B cell (primary cell): Measurements from ENCODE around the gene GET4. TPM values are rescaled to one million over a fixed set of nuclear protein-coding genes. Genes with fewer than 3 reads are reported as not detected.
"Not testable (repeated sequence)": the region's sequence is repeated elsewhere in the genome, so short reads cannot be mapped to it uniquely, and the experiment has no call there.

ENCODE experiments used
- ATAC-seq: fragments of 200-7000 bp; cut with Tn5 transposase; one replicate; pipeline ENCODE4 v1.10.0; 2021; ENCODE audit warnings: low read depth, mild to moderate bottlenecking, moderate number of reproducible peaks, moderate library complexity
- CTCF ChIA-PET: fragments of 350-600 bp; sonication (Branson Sonifier 250); formaldehyde crosslinking; loops from one replicate; lab custom pipeline; 2021; ENCODE audit warnings: antibody characterized with exemption, inconsistent platforms; lab: Charles Lee
- POLR2A ChIA-PET: fragments of 350-600 bp; sonication (Branson Sonifier 250); formaldehyde crosslinking; loops from one replicate; lab custom pipeline; 2021; ENCODE audit warnings: antibody characterized with exemption; lab: Charles Lee
- DNase-seq: peaks from one replicate; pipeline ENCODE4 v3.0.0; 2013
- H2AFZ ChIP-seq: 2 replicates; pipeline ENCODE4 v1.6.1; 2012; ENCODE audit warnings: mild to moderate bottlenecking, low read depth, low read length; ENCODE audit not compliant: insufficient read depth, poor library complexity, severe bottlenecking
- H3K27ac ChIP-seq, 2 donors: 1 replicate in 1 of 2; 2 replicates in 1 of 2; pipeline ENCODE4 v1.5.1; 2012 to 2013; ENCODE audit warnings: low read length in 2 of 2, mild to moderate bottlenecking in 2 of 2, moderate library complexity in 1 of 2
- H3K27me3 ChIP-seq, 4 experiments: fragments of 200-600 bp in 1 of 4; sonication (generic) in 1 of 4; replicated peaks in 1 of 4; 1 replicate in 2 of 4; 2 replicates in 2 of 4; pipeline versions ENCODE4 v1.6.1 to v1.7.0; 2013 to 2016; ENCODE audit warnings: low read length in 3 of 4, mild to moderate bottlenecking in 2 of 4, mixed read lengths in 1 of 4, moderate library complexity in 1 of 4; ENCODE audit not compliant: insufficient read depth in 4 of 4, control insufficient read depth in 3 of 4; ENCODE audit errors: control extremely low read depth in 1 of 4
- H3K36me3 ChIP-seq, 2 experiments: replicated peaks in 1 of 2; 1 replicate in 1 of 2; 2 replicates in 1 of 2; pipeline versions ENCODE4 v1.6.1 to v1.7.1; 2013; ENCODE audit warnings: low read length in 1 of 2; ENCODE audit not compliant: insufficient read depth in 2 of 2, control insufficient read depth in 1 of 2; ENCODE audit errors: control extremely low read depth in 1 of 2, extremely low read depth in 1 of 2
- H3K4me1 ChIP-seq, 2 donors: fragments of 200-600 bp in 1 of 2; sonication (generic) in 1 of 2; 1 replicate in 1 of 2; 2 replicates in 1 of 2; pipeline versions ENCODE4 v1.5.1 to v1.6.1; 2013 to 2017; ENCODE audit warnings: low read length in 2 of 2; ENCODE audit not compliant: control insufficient read depth in 2 of 2, insufficient read depth in 2 of 2
- H3K4me2 ChIP-seq: replicated peaks from 2 replicates; pipeline ENCODE3; 2012; ENCODE audit warnings: mild to moderate bottlenecking, low read depth, low read length; ENCODE audit not compliant: poor library complexity, severe bottlenecking
- H3K4me3 ChIP-seq, 5 experiments: fragments of 200-600 bp in 1 of 5; sonication (generic) in 1 of 5; 1 replicate in 3 of 5; 2 replicates in 2 of 5; pipeline versions ENCODE4 v1.5.1 to v1.7.0; 2011 to 2016; ENCODE audit warnings: low read length in 4 of 5, mild to moderate bottlenecking in 4 of 5, low read depth in 2 of 5, control low read depth in 1 of 5, moderate library complexity in 1 of 5; ENCODE audit not compliant: insufficient read depth in 1 of 5; ENCODE audit errors: control extremely low read depth in 1 of 5, extremely low read depth in 1 of 5
- H3K79me2 ChIP-seq: fragments of 200-600 bp; sonication (generic); one replicate; pipeline ENCODE4 v1.6.0; 2016; ENCODE audit warnings: low read length; ENCODE audit not compliant: control insufficient read depth, insufficient read depth
- H3K9ac ChIP-seq: fragments of 200-600 bp; sonication (generic); 2 replicates; pipeline ENCODE4 v1.6.1; 2017; ENCODE audit warnings: mild to moderate bottlenecking, low read length, moderate library complexity
- H3K9me3 ChIP-seq, 3 donors: one replicate each; pipeline versions ENCODE4 v1.6.1 to v1.7.1; 2013; ENCODE audit warnings: low read length in 2 of 3; ENCODE audit not compliant: control insufficient read depth in 2 of 3, insufficient read depth in 1 of 3; ENCODE audit errors: control extremely low read depth in 1 of 3
- H4K20me1 ChIP-seq: 2 replicates; pipeline ENCODE4 v1.6.0; 2012; ENCODE audit warnings: mild to moderate bottlenecking, low read length; ENCODE audit not compliant: insufficient read depth, control insufficient read depth, poor library complexity, severe bottlenecking
- H3K27ac Mint-ChIP-seq: one replicate; pipeline ENCODE4 v1.8.0; 2021; ENCODE audit warnings: mixed read lengths
- H3K27me3 Mint-ChIP-seq: one replicate; pipeline ENCODE4 v1.8.0; 2021; ENCODE audit warnings: mixed read lengths
- H3K4me1 Mint-ChIP-seq: one replicate; pipeline ENCODE4 v1.8.0; 2021; ENCODE audit warnings: mixed read lengths
- H3K4me3 Mint-ChIP-seq: one replicate; pipeline ENCODE4 v1.8.0; 2021; ENCODE audit warnings: mixed read lengths
- H3K9me3 Mint-ChIP-seq: one replicate; pipeline ENCODE4 v1.8.0; 2022; ENCODE audit warnings: mixed read lengths; ENCODE audit not compliant: insufficient read depth
- EZH2 ChIP-seq: IDR thresholded peaks from 2 replicates; pipeline ENCODE4 v1.6.1; 2012; ENCODE audit warnings: borderline replicate concordance, low read depth, mild to moderate bottlenecking, moderate library complexity, low read length; ENCODE audit not compliant: insufficient read depth, poor library complexity, severe bottlenecking
- WGBS: methylation state at CpG from one replicate; pipeline ENCODE4 v1.1.5; 2013; ENCODE audit warnings: missing lambda C conversion rate; ENCODE audit not compliant: insufficient coverage; 5-methylcytosine and 5-hydroxymethylcytosine counted together
- intact Hi-C: fragments of 100-400 bp; cut with micrococcal nuclease; formaldehyde crosslinking; loops from one replicate; pipeline ENCODE4 v1.10.0; 2022
- polyA plus RNA-seq: library from polyadenylated mRNA; depleted of rRNA; stranded (reverse); fragments of >200 nt; gene quantifications from 2 replicates; pipeline ENCODE4 v1.2.3, GENCODE V29; 2012
- total RNA-seq, 2 donors: library from RNA; stranded (reverse); fragments of 120-200 nt in 1 of 2; gene quantifications; 1 replicate in 1 of 2; 2 replicates in 1 of 2; pipeline versions ENCODE4 v1.2.3 to v1.2.4, GENCODE V29; 2013 to 2022
- TF ChIP-seq, protein P1 (sequence below): fragments of 200-600 bp; IDR thresholded peaks from one replicate; pipeline ENCODE4 v1.8.0; 2022; ENCODE audit warnings: antibody characterized with exemption, mild to moderate bottlenecking

Gene GET4
- total and polyA plus RNA-seq, 2 donors (not counting 1 experiment from before 2014, with no cell fraction given): 53.5 to 65.5 TPM

DNA sequence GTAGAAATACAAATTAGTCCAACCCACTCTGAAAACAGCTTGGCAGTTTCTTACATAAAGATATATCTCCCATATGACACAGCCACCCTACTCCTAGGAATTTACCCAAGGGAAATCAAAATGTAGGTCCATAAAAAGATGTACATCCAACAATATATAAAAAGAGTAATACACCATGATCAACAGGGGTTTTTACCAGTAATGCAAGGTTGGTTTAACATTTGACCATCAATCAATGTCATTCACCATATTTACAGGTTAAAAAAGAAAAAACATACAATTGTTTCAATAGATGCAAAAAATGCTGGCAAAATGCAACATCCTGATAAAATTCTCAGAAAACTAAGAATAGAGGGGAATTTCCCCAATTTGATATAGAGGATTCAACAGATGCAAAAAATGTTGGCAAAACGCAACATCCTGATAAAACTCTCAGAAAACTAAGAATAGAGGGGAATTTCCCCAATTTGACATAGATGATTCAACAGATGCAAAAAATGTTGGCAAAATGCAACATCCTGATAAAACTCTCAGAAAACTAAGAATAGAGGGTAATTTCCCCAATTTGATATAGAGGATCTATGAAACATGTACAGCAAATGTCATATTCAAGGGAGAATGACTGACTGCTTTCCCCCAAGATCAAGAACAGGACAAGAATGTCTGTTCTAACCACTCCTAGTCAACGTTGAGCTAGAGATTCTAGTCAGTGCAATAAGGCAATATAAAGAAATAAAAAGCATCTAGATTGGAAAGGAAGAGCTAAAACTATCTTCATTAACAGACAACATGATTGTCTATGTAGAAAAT is 64.5 kb downstream of the GET4 start:
- Histone ChIP-seq H3K9me3 (peaks cover 0 to 4% (median 2%) of the 10 kb centered on the region in 3 donors), H3K4me2 (no peak overlapping the region), H3K36me3 (no peaks in the 10 kb centered on the region), H3K27me3 (no peaks in the 10 kb centered on the region), H3K9ac (no peak overlapping the region), H3K4me3 (no peak overlapping the region), H3K27ac (no peak overlapping the region), H3K79me2 (no peaks in the 10 kb centered on the region), H4K20me1 (no peaks in the 10 kb centered on the region), H3K4me1 (peaks cover 0 to 7% of the 10 kb centered on the region in 2 donors), H2AFZ (no peak overlapping the region)
- H3K4me1 Mint-ChIP-seq: peaks cover 11% of the 10 kb centered on the region
- intact Hi-C loops: no loop called here
- peaks cover 10% of the 10 kb centered on the region for H3K9me3 Mint-ChIP-seq
- ATAC-seq (no peak), DNase-seq (no peak)
- H3K4me3 Mint-ChIP-seq: no peak overlapping the region
- no CpG with 5 or more reads among the region's 2 CpGs for WGBS
- H3K27me3 Mint-ChIP-seq: peaks cover 13% of the 10 kb centered on the region
- CTCF ChIA-PET: no interaction called here
- TF ChIP-seq, protein P1, sequence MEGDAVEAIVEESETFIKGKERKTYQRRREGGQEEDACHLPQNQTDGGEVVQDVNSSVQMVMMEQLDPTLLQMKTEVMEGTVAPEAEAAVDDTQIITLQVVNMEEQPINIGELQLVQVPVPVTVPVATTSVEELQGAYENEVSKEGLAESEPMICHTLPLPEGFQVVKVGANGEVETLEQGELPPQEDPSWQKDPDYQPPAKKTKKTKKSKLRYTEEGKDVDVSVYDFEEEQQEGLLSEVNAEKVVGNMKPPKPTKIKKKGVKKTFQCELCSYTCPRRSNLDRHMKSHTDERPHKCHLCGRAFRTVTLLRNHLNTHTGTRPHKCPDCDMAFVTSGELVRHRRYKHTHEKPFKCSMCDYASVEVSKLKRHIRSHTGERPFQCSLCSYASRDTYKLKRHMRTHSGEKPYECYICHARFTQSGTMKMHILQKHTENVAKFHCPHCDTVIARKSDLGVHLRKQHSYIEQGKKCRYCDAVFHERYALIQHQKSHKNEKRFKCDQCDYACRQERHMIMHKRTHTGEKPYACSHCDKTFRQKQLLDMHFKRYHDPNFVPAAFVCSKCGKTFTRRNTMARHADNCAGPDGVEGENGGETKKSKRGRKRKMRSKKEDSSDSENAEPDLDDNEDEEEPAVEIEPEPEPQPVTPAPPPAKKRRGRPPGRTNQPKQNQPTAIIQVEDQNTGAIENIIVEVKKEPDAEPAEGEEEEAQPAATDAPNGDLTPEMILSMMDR: no peak
- TF ChIP-seq EZH2: no peak
- no peak overlapping the region for H3K27ac Mint-ChIP-seq
- POLR2A ChIA-PET: interaction anchor here (0.7 kb wide), 1 partner anchor 55 kb away, joined by 5 read pairs; no protein-coding TSS in a partner anchor

DNA sequence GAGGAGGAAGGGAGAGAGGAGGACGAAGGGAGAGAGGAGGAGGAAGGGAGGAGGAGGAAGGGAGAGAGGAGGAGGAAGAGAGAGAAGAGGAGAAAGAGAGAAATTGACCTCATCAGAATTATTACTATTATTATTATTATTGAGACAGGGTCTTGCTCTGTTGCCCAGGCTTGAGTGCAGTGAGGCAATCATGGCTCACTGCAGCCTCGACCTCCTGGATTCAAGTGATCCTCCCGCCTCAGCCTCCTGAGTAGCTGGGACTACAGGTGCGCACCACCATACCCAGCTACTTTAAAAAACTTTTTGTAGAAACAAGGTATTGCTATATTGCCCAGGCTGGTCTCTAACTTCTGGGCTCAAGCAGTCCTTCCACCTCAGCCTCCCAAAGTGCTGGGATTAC is 67.4 kb downstream of the GET4 start:
- intact Hi-C loops, H3K27me3 Mint-ChIP-seq, H3K4me1 Mint-ChIP-seq, H4K20me1 ChIP-seq, H3K27ac Mint-ChIP-seq, H3K9me3 Mint-ChIP-seq, H3K4me1 ChIP-seq, H3K4me3 ChIP-seq, H3K9ac ChIP-seq, H3K4me2 ChIP-seq, H3K79me2 ChIP-seq, H3K36me3 ChIP-seq, H3K4me3 Mint-ChIP-seq, H3K27me3 ChIP-seq, H2AFZ ChIP-seq, H3K27ac ChIP-seq, H3K9me3 ChIP-seq, DNase-seq, ATAC-seq: not testable (repeated sequence)
- 93% methylated on average over 3 of the region's 4 CpGs for WGBS
- ChIA-PET CTCF (interaction anchor here (0.8 kb wide), 1 partner anchor 159 kb away, joined by 6 read pairs; no protein-coding TSS in a partner anchor), POLR2A (interaction anchor here (0.7 kb wide), 2 partner anchors 21 to 220 kb away, joined by 5 read pairs; no protein-coding TSS in a partner anchor)
